Activated CD8-positive, alpha-beta memory T cell treated with anti-CD3 and anti-CD28 coated beads, Interleukin-2, amount 50 U/mL, for 1 hour (primary cell): ENCODE measurements around the gene NVL.
A peak's percentile ranks its signal among the peaks of the same experiment; 100 is the strongest.
"Not testable (repeated sequence)": the region's sequence is repeated elsewhere in the genome, so short reads cannot be mapped to it uniquely, and the experiment has no call there.

ENCODE experiments used
- DNase-seq: peaks from one replicate; pipeline ENCODE4 v3.0.0-alpha.2; 2020; ENCODE audit errors: extremely low read depth

NVL gene

GRCh38 chr1:224329842-224330753 lies at the start of gene NVL:
Gene NVL, minus strand, starts transcription at chr1:224330172. Its CDS starts 45 bp downstream, at chr1:224330127.
- peak; percentile 56 for DNase-seq

GRCh38 chr1:224378855-224379631 lies 49.1 kb upstream of the NVL start:
- DNase-seq, result no peak

- no peak for DNase-seq
These were observed 47.7 kb upstream of the NVL start for GRCh38 chr1:224377676-224378006.

- no peak for DNase-seq
These were observed 45.1 kb upstream of the NVL start for GRCh38 chr1:224375059-224375458.

GRCh38 chr1:224373008-224373590 lies 43.1 kb upstream of the NVL start:
- no peak for DNase-seq

GRCh38 chr1:224368409-224368808 lies 38.4 kb upstream of the NVL start:
- no peak for DNase-seq

- DNase-seq, result no peak
These were observed 29.2 kb upstream of the NVL start for GRCh38 chr1:224359207-224359606.

GRCh38 chr1:224358237-224358636 lies 28.3 kb upstream of the NVL start:
- DNase-seq, result no peak

GRCh38 chr1:224357626-224358124 lies 27.7 kb upstream of the NVL start:
- DNase-seq, result no peak

- peak; percentile 81 for DNase-seq
These were observed 27.0 kb upstream of the NVL start, which contains the start of gene CNIH4 for GRCh38 chr1:224356685-224357625. Gene CNIH4, plus strand, starts transcription at chr1:224356879. Its CDS starts 46 bp downstream, at chr1:224356925.

GRCh38 chr1:224353975-224354925 lies 24.3 kb upstream of the NVL start:
- DNase-seq, result no peak

- not testable (repeated sequence) for DNase-seq
These were observed 22.6 kb upstream of the NVL start for GRCh38 chr1:224352436-224353085.

- not testable (repeated sequence) for DNase-seq
These were observed 19.7 kb upstream of the NVL start for GRCh38 chr1:224349716-224350115.

GRCh38 chr1:224348137-224348536 lies 18.2 kb upstream of the NVL start:
- DNase-seq, result no peak

- no peak for DNase-seq
These were observed 13.7 kb upstream of the NVL start for GRCh38 chr1:224343679-224344078.

- DNase-seq, result not testable (repeated sequence)
These were observed 10.7 kb upstream of the NVL start for GRCh38 chr1:224340453-224341384.

GRCh38 chr1:224339442-224340033 lies 9.6 kb upstream of the NVL start:
- DNase-seq, result no peak
